Duodenal mucosa (tissue), 2 donors: ENCODE results near the gene ACAT1.
"Not testable (repeated sequence)": the region's sequence is repeated elsewhere in the genome, so short reads cannot be mapped to it uniquely, and the experiment has no call there.

Source experiments
- H3K27ac ChIP-seq: one replicate; pipeline ENCODE4 v1.7.0; 2013; ENCODE audit warnings: low read depth, low read length
- H3K27me3 ChIP-seq, 2 donors: one replicate each; pipeline ENCODE4 v1.7.0; 2013; ENCODE audit warnings: low read length in 2 of 2, control low read depth in 1 of 2; ENCODE audit not compliant: insufficient read depth in 2 of 2, control insufficient read depth in 1 of 2
- H3K36me3 ChIP-seq, 2 donors: one replicate each; pipeline ENCODE4 v1.7.0; 2013; ENCODE audit warnings: low read length in 2 of 2, control low read depth in 1 of 2; ENCODE audit not compliant: insufficient read depth in 2 of 2, control insufficient read depth in 1 of 2
- H3K4me1 ChIP-seq, 2 donors: one replicate each; pipeline ENCODE4 v1.7.0; 2013; ENCODE audit warnings: low read length in 2 of 2, control low read depth in 1 of 2; ENCODE audit not compliant: insufficient read depth in 2 of 2, control insufficient read depth in 1 of 2
- H3K4me3 ChIP-seq, 2 donors: one replicate each; pipeline ENCODE4 v1.7.0; 2013; ENCODE audit warnings: low read length in 2 of 2, low read depth in 1 of 2
- H3K9ac ChIP-seq, 2 donors: one replicate each; pipeline ENCODE4 v1.7.0; 2013; ENCODE audit warnings: low read length in 2 of 2, low read depth in 1 of 2
- H3K9me3 ChIP-seq, 2 donors: one replicate each; pipeline ENCODE4 v1.7.0; 2013; ENCODE audit warnings: low read length in 2 of 2, control low read depth in 1 of 2; ENCODE audit not compliant: control insufficient read depth in 1 of 2

The ACAT1 gene

DNA sequence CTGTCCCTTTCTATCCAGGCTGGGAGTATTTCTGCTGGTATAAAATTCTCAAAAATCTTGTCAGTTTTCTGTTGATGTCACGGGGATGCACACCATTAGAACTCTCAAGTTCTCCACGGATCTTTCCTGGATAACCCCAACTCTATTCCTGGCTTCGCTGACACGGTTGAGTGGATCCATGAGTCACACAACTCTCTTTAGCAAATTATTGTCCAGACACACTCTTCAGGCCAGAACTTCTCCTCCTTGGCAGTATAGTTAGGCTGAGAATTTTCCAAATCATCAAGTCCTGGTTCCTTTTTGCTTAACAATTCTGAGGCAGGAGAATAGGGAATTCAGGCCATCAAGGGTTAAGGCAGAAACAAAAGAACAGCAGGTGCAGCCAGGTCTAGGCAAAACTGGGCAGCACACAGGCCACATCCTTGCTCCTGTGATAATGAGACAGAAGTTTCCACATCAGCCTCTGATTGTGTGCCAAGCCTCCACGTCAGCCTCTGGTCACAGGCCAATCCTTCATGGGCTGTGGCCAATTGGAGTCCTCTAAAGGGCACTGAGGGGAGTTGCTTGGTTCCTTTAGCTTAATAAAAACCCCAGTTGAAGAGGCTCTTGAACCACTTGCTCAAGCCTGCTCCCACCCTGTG is 5.7 kb upstream of the ACAT1 start:
- Histone ChIP-seq H3K4me1 (peaks cover 9 to 13% of the 10 kb centered on the region in 2 donors), H3K27me3 (no peaks in the 10 kb centered on the region), H3K9ac (peak overlapping the region in 1 of 2 donors; percentile 16), H3K4me3 (no peak overlapping the region), H3K27ac (peak overlapping the region; percentile 46), H3K9me3 (no peaks in the 10 kb centered on the region), H3K36me3 (no peaks in the 10 kb centered on the region)

DNA sequence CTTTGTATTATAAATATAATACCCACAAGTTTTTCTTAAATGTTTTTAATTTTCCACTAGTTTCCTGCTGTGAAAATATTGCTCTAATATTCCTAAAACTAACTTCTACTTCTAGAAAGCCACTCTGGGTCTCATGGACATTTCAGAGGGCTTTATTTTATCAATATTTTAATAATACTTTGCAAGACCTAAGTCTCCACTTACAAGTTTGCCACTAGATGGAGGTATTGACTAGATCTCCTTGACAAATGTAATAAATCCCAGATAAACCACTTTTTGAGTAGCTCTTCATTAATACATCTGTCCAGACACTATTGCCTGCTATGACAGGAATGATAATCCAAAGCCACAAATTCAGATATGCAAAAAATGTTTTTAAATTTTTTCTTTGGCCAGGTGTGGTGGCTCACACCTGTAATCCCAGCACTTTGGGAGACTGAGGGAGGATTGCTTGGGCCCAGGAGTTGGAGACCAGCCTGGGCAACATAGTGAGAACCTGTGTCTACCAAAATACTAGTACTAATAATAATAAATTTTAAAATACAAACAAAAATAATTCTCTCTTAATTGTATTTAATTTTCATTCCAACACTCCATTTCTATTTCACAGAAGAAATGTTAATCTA is 3.5 kb upstream of the ACAT1 start:
- Histone ChIP-seq H3K36me3 (no peaks in the 10 kb centered on the region), H3K9ac (no peak overlapping the region), H3K4me1 (peaks cover 21 to 22% of the 10 kb centered on the region in 2 donors), H3K9me3 (no peaks in the 10 kb centered on the region), H3K4me3 (no peak overlapping the region), H3K27me3 (no peaks in the 10 kb centered on the region), H3K27ac (no peak overlapping the region)

DNA sequence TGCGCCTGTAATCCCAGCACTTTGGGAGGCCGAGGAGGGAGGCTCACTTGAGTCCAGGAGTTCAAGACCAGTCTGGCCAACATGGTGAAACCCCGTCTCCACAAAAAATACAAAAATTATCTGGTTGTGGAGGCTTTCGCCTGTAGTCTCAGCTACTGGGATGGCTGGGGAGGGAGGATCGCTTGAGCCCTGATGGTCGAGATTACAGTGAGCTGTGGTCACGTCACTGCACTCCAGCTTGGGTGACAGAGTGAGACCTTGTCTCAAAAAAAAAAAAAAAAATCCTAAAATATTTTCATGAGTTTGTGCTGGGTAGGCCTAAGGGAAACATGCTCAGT is 462 bp upstream of the ACAT1 start:
- not testable (repeated sequence) for H3K9me3 ChIP-seq, H3K27me3 ChIP-seq, H3K36me3 ChIP-seq
- Histone ChIP-seq H3K9ac (peak overlapping the region in 1 of 2 donors; percentile 10), H3K4me1 (peaks cover 29 to 35% of the 10 kb centered on the region in 2 donors), H3K27ac (peak overlapping the region; percentile 97), H3K4me3 (peak overlapping the region; percentile 84)

DNA sequence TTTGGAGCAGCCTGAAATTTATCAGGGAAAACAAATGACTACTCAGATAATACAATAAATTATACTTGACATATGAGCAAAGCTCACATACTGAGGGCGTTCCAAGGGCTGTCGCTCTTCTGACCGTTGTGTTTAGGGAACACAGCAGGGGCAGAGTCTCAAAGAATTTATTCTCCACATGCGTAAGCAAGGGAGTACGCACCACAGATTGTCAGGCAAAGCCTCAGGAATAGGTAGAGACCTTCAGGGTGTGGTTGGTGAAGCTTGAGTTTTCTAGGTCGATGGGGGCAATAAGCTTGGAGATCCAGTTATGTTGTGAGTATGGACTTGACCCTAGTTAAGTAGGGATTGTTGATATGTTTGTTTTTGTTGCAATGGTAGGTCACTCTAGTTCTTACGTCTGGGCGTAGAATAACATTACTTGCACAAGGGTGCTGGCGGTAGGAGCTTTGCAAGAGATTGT is 830 bp downstream of the ACAT1 start:
- Histone ChIP-seq H3K9ac (peak overlapping the region; percentile 54 to 85), H3K36me3 (peaks cover 0 to 3% of the 10 kb centered on the region in 2 donors), H3K4me1 (peaks cover 26 to 33% of the 10 kb centered on the region in 2 donors), H3K27ac (peak overlapping the region; percentile 97), H3K27me3 (no peaks in the 10 kb centered on the region), H3K4me3 (peak overlapping the region; percentile 84), H3K9me3 (no peaks in the 10 kb centered on the region)

DNA sequence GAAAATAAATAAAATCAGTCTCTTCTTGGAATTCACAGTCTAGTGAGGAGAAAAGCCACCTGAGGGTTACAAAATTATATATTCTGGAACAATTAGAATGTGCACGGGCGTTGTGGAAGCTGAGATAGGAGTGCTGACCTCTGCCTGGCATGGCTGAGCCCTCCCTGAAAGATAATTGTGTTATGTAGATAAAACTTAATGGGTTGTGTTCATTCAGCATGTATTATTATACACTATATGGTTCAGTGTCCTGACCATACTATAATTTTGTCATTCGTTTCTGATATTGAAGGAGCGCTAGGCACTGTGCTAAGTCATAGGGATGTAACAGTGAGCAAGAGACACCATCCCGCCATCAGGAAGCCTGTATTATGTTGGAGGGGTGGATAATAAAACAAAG is 3.7 kb downstream of the ACAT1 start:
- Histone ChIP-seq H3K27me3 (no peaks in the 10 kb centered on the region), H3K36me3 (peaks cover 0 to 3% of the 10 kb centered on the region in 2 donors), H3K4me3 (no peak overlapping the region), H3K9me3 (no peaks in the 10 kb centered on the region), H3K4me1 (peaks cover 26 to 33% of the 10 kb centered on the region in 2 donors), H3K27ac (no peak overlapping the region), H3K9ac (no peak overlapping the region)

DNA sequence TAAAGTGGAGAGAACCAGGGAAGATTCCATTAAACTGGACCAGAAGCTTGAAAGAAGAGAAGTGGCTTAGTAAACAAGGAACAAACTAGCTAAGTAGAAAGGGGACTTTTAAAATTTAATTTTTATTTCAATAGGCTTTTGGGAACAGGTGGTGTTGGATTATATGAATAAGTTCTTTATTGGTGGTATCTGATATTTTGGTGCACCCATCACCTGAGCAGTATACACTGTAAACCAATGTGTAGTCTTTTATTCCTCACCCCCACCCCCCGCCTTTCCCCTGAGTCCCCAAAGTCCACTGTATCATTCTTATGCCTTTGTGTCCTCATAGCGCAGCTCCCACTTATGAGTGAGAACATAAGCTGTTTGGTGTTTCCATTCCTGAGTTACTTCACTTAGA is 7.4 kb downstream of the ACAT1 start:
- Histone ChIP-seq H3K9ac (no peak overlapping the region), H3K4me3 (no peak overlapping the region), H3K36me3 (peaks cover 0 to 3% of the 10 kb centered on the region in 2 donors), H3K4me1 (peaks cover 9 to 10% of the 10 kb centered on the region in 2 donors), H3K27me3 (no peaks in the 10 kb centered on the region), H3K9me3 (no peaks in the 10 kb centered on the region), H3K27ac (no peak overlapping the region)

DNA sequence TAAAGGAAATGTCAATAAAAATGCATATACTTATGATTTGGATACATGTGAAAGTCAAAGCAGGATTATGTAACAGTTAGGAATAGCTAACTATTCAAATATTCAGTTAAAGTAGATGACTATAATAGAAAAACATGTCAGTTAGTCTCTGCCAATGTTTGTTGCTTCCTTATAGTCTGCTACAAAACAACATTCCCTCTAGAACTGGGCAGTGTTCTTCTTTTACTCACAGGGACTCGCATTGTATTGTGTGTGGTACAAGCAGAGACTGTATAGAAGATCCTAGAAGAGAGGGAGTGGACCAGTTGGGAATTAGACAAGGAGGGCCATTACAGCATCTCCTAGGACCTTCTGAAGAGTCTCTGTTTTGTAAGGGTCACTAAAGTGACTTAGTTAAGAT is 10.6 kb downstream of the ACAT1 start:
- Histone ChIP-seq H3K9ac (no peak overlapping the region), H3K27ac (no peak overlapping the region), H3K4me3 (no peak overlapping the region), H3K9me3 (no peaks in the 10 kb centered on the region), H3K27me3 (no peaks in the 10 kb centered on the region), H3K4me1 (no peaks in the 10 kb centered on the region), H3K36me3 (peaks cover 0 to 13% of the 10 kb centered on the region in 2 donors)

DNA sequence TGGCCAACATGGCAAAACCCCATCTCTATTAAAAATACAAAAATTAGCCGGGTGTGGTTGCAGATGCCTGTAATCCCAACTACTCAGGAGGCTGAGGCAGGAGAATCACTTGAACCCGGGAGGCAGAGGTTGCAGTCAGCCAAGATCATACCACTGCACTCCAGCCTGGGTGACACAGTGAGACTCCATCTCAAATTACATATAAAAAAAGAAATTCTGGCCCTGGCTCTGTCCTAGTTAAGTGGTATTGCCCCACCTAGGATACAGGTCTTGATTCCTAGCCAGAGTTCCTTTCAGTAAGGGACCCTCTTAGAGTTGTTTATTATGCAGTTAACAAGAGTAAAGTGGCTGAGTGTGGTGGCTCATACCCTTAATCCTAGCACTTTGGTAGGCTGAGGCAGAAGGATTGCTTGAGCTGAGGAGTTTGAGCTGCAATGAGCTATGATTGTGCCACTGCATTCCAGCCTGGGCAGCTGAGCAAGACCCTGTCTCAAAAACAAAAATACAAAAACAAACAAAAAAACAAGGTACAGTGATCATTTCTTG is 11.7 kb downstream of the ACAT1 start:
- not testable (repeated sequence) for H3K9ac ChIP-seq, H3K9me3 ChIP-seq, H3K27ac ChIP-seq, H3K4me3 ChIP-seq, H3K27me3 ChIP-seq, H3K4me1 ChIP-seq
- peaks cover 0 to 18% of the 10 kb centered on the region in 2 donors for H3K36me3 ChIP-seq

DNA sequence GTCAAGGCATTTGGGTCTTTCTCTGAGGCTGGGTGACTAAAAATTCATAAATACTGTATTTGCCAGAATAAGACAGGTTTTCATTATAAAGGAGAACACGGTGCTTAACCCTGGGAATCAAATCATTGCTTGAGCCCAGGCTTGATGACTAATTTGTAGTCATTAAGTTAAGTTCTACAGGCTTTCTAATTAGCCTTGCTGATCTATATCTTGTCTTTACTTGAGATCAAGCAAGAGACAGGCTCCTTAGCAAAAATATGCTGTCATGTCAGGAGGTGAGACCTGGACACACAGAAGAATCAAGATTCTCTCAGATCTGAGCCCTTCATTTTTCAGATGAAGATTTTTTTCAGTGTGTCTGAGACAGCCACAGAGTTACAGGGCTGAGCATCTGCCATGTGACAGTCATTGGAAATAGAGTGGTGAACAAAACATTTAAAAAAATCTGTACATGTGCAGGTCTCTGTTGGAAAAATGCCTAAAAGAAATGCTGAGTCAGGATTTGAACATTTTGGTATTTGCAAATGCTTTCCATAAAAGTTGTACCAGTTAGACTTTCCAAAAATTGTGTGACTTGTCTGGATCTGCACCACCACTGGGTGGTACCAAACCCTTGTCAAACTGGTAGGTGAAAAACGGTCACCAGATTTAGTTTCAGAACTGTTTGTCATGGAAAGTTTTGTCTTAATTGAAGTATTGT is 14.6 kb downstream of the ACAT1 start:
- Histone ChIP-seq H3K9me3 (no peaks in the 10 kb centered on the region), H3K27me3 (no peaks in the 10 kb centered on the region), H3K36me3 (peaks cover 7 to 31% of the 10 kb centered on the region in 2 donors), H3K9ac (no peak overlapping the region), H3K4me1 (no peaks in the 10 kb centered on the region), H3K4me3 (no peak overlapping the region), H3K27ac (no peak overlapping the region)

DNA sequence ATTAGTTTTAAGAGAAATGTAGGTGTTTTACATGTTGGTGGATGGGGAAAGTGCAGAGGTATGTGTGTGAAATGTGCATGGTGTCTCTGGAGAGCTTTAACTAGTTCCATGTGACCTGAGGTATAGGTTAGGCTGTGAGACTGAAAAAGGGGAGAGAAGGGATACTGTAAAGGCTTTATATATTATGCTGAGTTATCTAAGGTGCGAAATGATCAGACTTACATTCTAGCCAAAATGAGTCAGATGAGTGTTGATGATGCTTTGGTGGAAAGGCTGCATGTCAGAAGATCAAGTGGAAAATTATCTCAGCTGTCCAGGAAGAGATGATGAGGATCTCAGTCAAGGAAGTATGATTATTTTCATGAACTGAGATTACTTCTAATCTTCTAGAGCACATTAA is 15.8 kb downstream of the ACAT1 start:
- Histone ChIP-seq H3K9me3 (no peaks in the 10 kb centered on the region), H3K4me3 (no peak overlapping the region), H3K36me3 (peaks cover 10 to 39% of the 10 kb centered on the region in 2 donors), H3K27ac (no peak overlapping the region), H3K4me1 (no peaks in the 10 kb centered on the region), H3K9ac (no peak overlapping the region), H3K27me3 (no peaks in the 10 kb centered on the region)
